Measurements from ENCODE around the gene KMT2E. TPM values are rescaled to one million over a fixed set of nuclear protein-coding genes. Genes with fewer than 3 reads are reported as not detected.
A peak's percentile ranks its signal among the peaks of the same experiment; 100 is the strongest.

KMT2E gene
- total RNA-seq, 2 experiments from 2014 or later: 50.1 to 72.8 TPM

DNA sequence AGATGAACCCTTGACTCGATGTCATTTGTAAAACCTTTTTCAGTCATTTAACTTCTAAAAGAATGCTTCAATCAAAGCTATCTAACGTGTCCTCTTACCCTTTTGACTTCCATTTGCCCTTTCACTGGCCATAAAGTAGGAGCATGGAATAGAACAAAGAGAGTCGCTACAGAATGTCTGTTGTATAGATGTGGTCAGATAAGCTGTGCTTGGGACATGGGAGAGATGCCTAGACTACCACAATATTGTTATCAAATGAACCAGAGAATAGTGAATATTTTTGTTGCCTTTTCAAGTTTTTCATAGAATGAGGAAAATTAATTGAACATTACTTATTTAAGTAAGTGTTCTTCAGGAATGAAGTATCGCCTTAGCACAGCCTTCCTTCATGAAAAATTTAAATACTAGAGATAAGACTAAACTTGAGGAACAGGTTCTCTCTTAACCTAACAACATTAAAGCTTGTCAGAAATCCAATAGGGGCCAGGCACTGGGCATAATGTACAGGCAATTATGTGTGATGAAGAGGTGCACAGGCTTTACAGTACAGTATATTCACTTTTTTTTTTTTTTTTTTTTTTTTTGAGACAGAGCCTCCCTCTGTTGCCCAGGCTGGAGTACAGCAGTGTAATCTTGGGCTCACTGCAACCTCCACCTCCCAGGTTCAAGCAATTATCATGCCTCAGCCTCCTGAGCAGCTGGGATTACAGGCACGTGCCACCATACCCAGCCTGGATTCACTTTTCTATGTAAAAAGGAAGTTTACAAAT lies 7.5 kb upstream of the KMT2E start:
- peaks cover 89% of the 10 kb centered on the region for H3K36me3 ChIP-seq (ENCODE audit: insufficient read depth, low read length)
- H3K4me1 ChIP-seq (ENCODE audit: insufficient read depth, low read length, poor library complexity, severe bottlenecking): peaks cover 66% of the 10 kb centered on the region
- TF ChIP-seq EZH2phosphoT487 (IDR thresholded peaks at IDR 0.05; ENCODE audit: borderline replicate concordance, low read depth, low read length): no peak
- TF ChIP-seq CTCF (conservative IDR thresholded peaks at IDR 0.05; ENCODE audit: low read length): no peak; the same call in 1 of the 2 replicates
- no peak for DNase-seq (ENCODE audit: low spot score)
- intact Hi-C loops (cut with micrococcal nuclease; ENCODE audit: unreplicated experiment): no loop called here
- no TSS peak for BruUV-seq (replicated peaks)
- H3K79me2 ChIP-seq (ENCODE audit: insufficient read depth, low read depth, low read length): no peaks in the 10 kb centered on the region; the same call in 1 of the 2 replicates
- H3K9me3 ChIP-seq (ENCODE audit: low read length): no peaks in the 10 kb centered on the region
- no peak overlapping the region for H3K27ac ChIP-seq (ENCODE audit: low read depth, low read length, poor library complexity, severe bottlenecking)
- no peak overlapping the region for H2AFZ ChIP-seq (ENCODE audit: low read length)
- no peak overlapping the region for H3K4me3 ChIP-seq (ENCODE audit: low read depth, low read length, poor library complexity, severe bottlenecking)
- H4K20me1 ChIP-seq (ENCODE audit: insufficient read depth, low read length): peaks cover 67% of the 10 kb centered on the region
- H3K4me2 ChIP-seq (ENCODE audit: low read length): peak overlapping the region; percentile 27; the same call in 1 of the 2 replicates
- H3K9me2 ChIP-seq (ENCODE audit: insufficient read depth, low read length): no peaks in the 10 kb centered on the region
- ChIA-PET POLR2A (interaction anchor here (0.7 to 2.7 kb wide), 7 partner anchors 9 to 1109 kb away, joined by 3 to 9 read pairs (median 6); no protein-coding TSS in a partner anchor), CTCF (ENCODE audit: unreplicated experiment) (no interaction called here)

GRCh38 chr7:105007298-105007697 lies 6.7 kb upstream of the KMT2E start:
- DNase-seq (ENCODE audit: low spot score): no peak
- Histone ChIP-seq H3K36me3 (ENCODE audit: insufficient read depth, low read length) (peaks cover 90% of the 10 kb centered on the region), H3K27ac (ENCODE audit: low read depth, low read length, poor library complexity, severe bottlenecking) (no peak overlapping the region), H3K9me3 (ENCODE audit: low read length) (no peaks in the 10 kb centered on the region), H3K4me1 (ENCODE audit: insufficient read depth, low read length, poor library complexity, severe bottlenecking) (peaks cover 64% of the 10 kb centered on the region), H3K4me2 (ENCODE audit: low read length) (peak overlapping the region; percentile 27; the same call in 1 of the 2 replicates), H4K20me1 (ENCODE audit: insufficient read depth, low read length) (peaks cover 60% of the 10 kb centered on the region), H3K9me2 (ENCODE audit: insufficient read depth, low read length) (no peaks in the 10 kb centered on the region), H3K4me3 (ENCODE audit: low read depth, low read length, poor library complexity, severe bottlenecking) (no peak overlapping the region), H3K79me2 (ENCODE audit: insufficient read depth, low read depth, low read length) (no peaks in the 10 kb centered on the region; the same call in 1 of the 2 replicates), H2AFZ (ENCODE audit: low read length) (no peak overlapping the region)
- POLR2A ChIA-PET: interaction anchor here (0.9 to 2.7 kb wide), 8 partner anchors 9 to 81 kb away, joined by 3 to 9 read pairs (median 5); no protein-coding TSS in a partner anchor
- TF ChIP-seq CTCF (conservative IDR thresholded peaks at IDR 0.05; ENCODE audit: low read length) (no peak), EZH2phosphoT487 (IDR thresholded peaks at IDR 0.05; ENCODE audit: borderline replicate concordance, low read depth, low read length) (no peak)
- BruUV-seq (replicated peaks): no TSS peak
- intact Hi-C loops (cut with micrococcal nuclease; ENCODE audit: unreplicated experiment): no loop called here
- CTCF ChIA-PET (ENCODE audit: unreplicated experiment): no interaction called here
